HepG2 (cell line): ENCODE data around the gene PTPA. TPM values are rescaled to one million over a fixed set of nuclear protein-coding genes. Genes with fewer than 3 reads are reported as not detected.

ENCODE experiments used
- ATAC-seq: fragments of 200-7000 bp; cut with Tn5 transposase; 3 replicates; pipeline ENCODE4 v1.9.1; 2020; ENCODE audit warnings: mild to moderate bottlenecking, moderate library complexity
- BruUV-seq: library from RNA; stranded (reverse); fragments of 400-500 nt; replicated peaks from 2 replicates; lab custom pipeline; 2021; lab: Mats Ljungman, UMichigan
- CTCF ChIA-PET: fragments of 300-600 bp; formaldehyde crosslinking; extraction: SDS; loops from one replicate; lab custom pipeline; 2021; ENCODE audit warnings: low total read pairs, inconsistent platforms, low intra/inter-chr PET ratio; lab: Yijun Ruan, JAX
- POLR2A ChIA-PET: fragments of 350-600 bp; sonication (Branson Sonifier 250); formaldehyde crosslinking; loops from one replicate; lab custom pipeline; 2020; ENCODE audit warnings: antibody characterized with exemption, inconsistent platforms; lab: Yijun Ruan, JAX
- DNase-seq: peaks from one replicate; pipeline ENCODE4 v3.0.0-alpha.2; 2015; ENCODE audit warnings: low spot score
- FAIRE-seq: peaks from 3 replicates; lab custom pipeline; 2011; peaks lifted over from hg19 to GRCh38; lab: Jason Lieb, UNC
- H2AFZ ChIP-seq: one replicate; pipeline ENCODE4 v1.6.1; 2011; ENCODE audit warnings: low read length, inconsistent platforms
- H3K27ac ChIP-seq: fragments of 300-600 bp; 3 replicates; pipeline ENCODE4 v1.8.0; 2011; ENCODE audit warnings: mixed run types, mild to moderate bottlenecking, mixed read lengths, low read length, inconsistent platforms; ENCODE audit not compliant: insufficient read depth; ENCODE audit errors: extremely low read length
- H3K27me3 ChIP-seq, 2 experiments: fragments of 200-600 bp in 1 of 2; 2 replicates in 1 of 2; 3 replicates in 1 of 2; pipeline versions ENCODE4 v1.6.0 to v1.8.0; 2011; ENCODE audit warnings: low read length in 2 of 2, mild to moderate bottlenecking in 2 of 2, moderate library complexity in 2 of 2, inconsistent platforms in 1 of 2; ENCODE audit not compliant: insufficient read depth in 2 of 2, control insufficient read depth in 1 of 2
- H3K36me3 ChIP-seq, 2 experiments: fragments of 200-600 bp in 1 of 2; replicated peaks in 1 of 2; 2 replicates in 1 of 2; 3 replicates in 1 of 2; pipeline versions ENCODE4 v1.5.1 to v1.8.0; 2011; ENCODE audit warnings: low read length in 2 of 2, inconsistent platforms in 1 of 2; ENCODE audit not compliant: insufficient read depth in 2 of 2, control insufficient read depth in 1 of 2
- H3K4me1 ChIP-seq: 2 replicates; pipeline ENCODE4 v1.5.1; 2012; ENCODE audit warnings: low read length, inconsistent platforms; ENCODE audit not compliant: insufficient read depth
- H3K4me2 ChIP-seq: 2 replicates; pipeline ENCODE4 v1.6.0; 2011; ENCODE audit warnings: low read depth, low read length, inconsistent platforms
- H3K4me3 ChIP-seq, 3 experiments: fragments of 200-600 bp in 1 of 3; sonication (generic), shearing (Covaris generic) in 1 of 3; replicated peaks in 1 of 3; 2 replicates each; pipeline ENCODE4 v1.5.1; 2011 to 2016; ENCODE audit warnings: low read length in 3 of 3, inconsistent platforms in 2 of 3, low read depth in 2 of 3, mild to moderate bottlenecking in 2 of 3, control low read depth in 1 of 3, mixed read lengths in 1 of 3; ENCODE audit not compliant: insufficient read depth in 1 of 3
- H3K79me2 ChIP-seq: one replicate; pipeline ENCODE4 v1.6.1; 2011; ENCODE audit warnings: low read length, inconsistent platforms; ENCODE audit not compliant: insufficient read depth
- H3K9ac ChIP-seq: 2 replicates; pipeline ENCODE4 v1.6.0; 2011; ENCODE audit warnings: mild to moderate bottlenecking, low read depth, low read length, inconsistent platforms; ENCODE audit not compliant: insufficient read depth
- H3K9me3 ChIP-seq: 2 replicates; pipeline ENCODE4 v1.5.1; 2012; ENCODE audit warnings: mild to moderate bottlenecking, low read length
- H4K20me1 ChIP-seq: 2 replicates; pipeline ENCODE4 v1.6.0; 2011; ENCODE audit warnings: inconsistent platforms, mild to moderate bottlenecking, low read length, moderate library complexity; ENCODE audit not compliant: insufficient read depth
- FOSL1 ChIP-seq: sonication (generic); formaldehyde crosslinking; IDR thresholded peaks from 2 replicates; pipeline ENCODE4 v1.9.0; 2021; ENCODE audit warnings: missing genetic modification reagents, borderline replicate concordance
- TBP ChIP-seq: sonication (generic); formaldehyde crosslinking; IDR thresholded peaks from 2 replicates; pipeline ENCODE4 v1.5.0; 2020; ENCODE audit warnings: missing genetic modification reagents
- ZNF547 ChIP-seq: sonication (generic); formaldehyde crosslinking; IDR thresholded peaks from 2 replicates; pipeline ENCODE4 v1.5.1; 2020; ENCODE audit warnings: mild to moderate bottlenecking, missing genetic modification reagents
- ZNF773 ChIP-seq: sonication (generic); formaldehyde crosslinking; IDR thresholded peaks from 2 replicates; pipeline ENCODE4 v1.4.0; 2020; ENCODE audit warnings: missing genetic modification reagents, borderline replicate concordance
- WGBS: methylation state at CpG from one replicate; pipeline ENCODE4 v1.1.6; 2017; ENCODE audit warnings: low lambda C conversion rate; 5-methylcytosine and 5-hydroxymethylcytosine counted together
- in situ Hi-C: cut with HindIII; loops from 2 replicates; pipeline ENCODE4 v1.10.0; 2017; ENCODE audit warnings: low pct_unique_long_range_greater_than_20kb; ENCODE audit not compliant: extremely low pct_ligation_motif_present
- intact Hi-C: fragments of 100-400 bp; cut with micrococcal nuclease; formaldehyde crosslinking; loops from one replicate; pipeline ENCODE4 v1.10.0; 2022; ENCODE audit not compliant: unreplicated experiment
- polyA plus RNA-seq, 8 experiments: library from polyadenylated mRNA; depleted of rRNA in 3 of 8; stranded (reverse) in 7 of 8; unstranded in 1 of 8; fragments of >200 nt; fragmentation: Illumina TruSeq in 4 of 8; extraction: Trizol in 4 of 8; gene quantifications; 2 replicates each; pipeline versions ENCODE4 v1.2.1 to v1.2.3, GENCODE V29; 2011 to 2016; ENCODE audit warnings: low read depth in 4 of 8, missing spikeins in 1 of 8, mixed read lengths in 1 of 8; ENCODE audit not compliant: insufficient read depth in 1 of 8
- total RNA-seq, 5 experiments: library from RNA; depleted of rRNA; stranded (reverse); fragments of >200 nt; fragmentation: Illumina TruSeq; extraction: Trizol; gene quantifications; 2 replicates each; pipeline ENCODE4 v1.2.3, GENCODE V29; 2016; ENCODE audit warnings: low read depth in 1 of 5
- TF ChIP-seq, protein P1 (sequence below): sonication (generic); formaldehyde crosslinking; IDR thresholded peaks from 2 replicates; pipeline ENCODE4 v1.8.0; 2022; ENCODE audit warnings: missing genetic modification reagents, low read depth, mild to moderate bottlenecking, borderline replicate concordance
- TF ChIP-seq, protein P2 (sequence below): sonication (generic); formaldehyde crosslinking; IDR thresholded peaks from 2 replicates; pipeline ENCODE4 v1.5.1; 2020; ENCODE audit warnings: mild to moderate bottlenecking, missing genetic modification reagents, borderline replicate concordance
- TF ChIP-seq, protein P3 (sequence below): sonication (generic); formaldehyde crosslinking; IDR thresholded peaks from 2 replicates; pipeline ENCODE4 v1.8.1; 2022; ENCODE audit warnings: low read depth, mild to moderate bottlenecking, missing genetic modification reagents
- TF ChIP-seq, protein P4 (sequence below): sonication (generic); formaldehyde crosslinking; IDR thresholded peaks from 2 replicates; pipeline ENCODE4 v1.8.0; 2022; ENCODE audit warnings: low read depth, missing genetic modification reagents
- TF ChIP-seq, protein P5 (sequence below): sonication (generic); formaldehyde crosslinking; IDR thresholded peaks from 2 replicates; pipeline ENCODE4 v1.8.1; 2023; ENCODE audit warnings: mild to moderate bottlenecking, inconsistent platforms, moderate library complexity, missing genetic modification reagents, borderline replicate concordance

The PTPA gene
- total and polyA plus RNA-seq, 2 of the 13 experiments (the other 11 are each of a cell fraction or from before 2014, with no cell fraction given), result 79.3 to 105 TPM

DNA sequence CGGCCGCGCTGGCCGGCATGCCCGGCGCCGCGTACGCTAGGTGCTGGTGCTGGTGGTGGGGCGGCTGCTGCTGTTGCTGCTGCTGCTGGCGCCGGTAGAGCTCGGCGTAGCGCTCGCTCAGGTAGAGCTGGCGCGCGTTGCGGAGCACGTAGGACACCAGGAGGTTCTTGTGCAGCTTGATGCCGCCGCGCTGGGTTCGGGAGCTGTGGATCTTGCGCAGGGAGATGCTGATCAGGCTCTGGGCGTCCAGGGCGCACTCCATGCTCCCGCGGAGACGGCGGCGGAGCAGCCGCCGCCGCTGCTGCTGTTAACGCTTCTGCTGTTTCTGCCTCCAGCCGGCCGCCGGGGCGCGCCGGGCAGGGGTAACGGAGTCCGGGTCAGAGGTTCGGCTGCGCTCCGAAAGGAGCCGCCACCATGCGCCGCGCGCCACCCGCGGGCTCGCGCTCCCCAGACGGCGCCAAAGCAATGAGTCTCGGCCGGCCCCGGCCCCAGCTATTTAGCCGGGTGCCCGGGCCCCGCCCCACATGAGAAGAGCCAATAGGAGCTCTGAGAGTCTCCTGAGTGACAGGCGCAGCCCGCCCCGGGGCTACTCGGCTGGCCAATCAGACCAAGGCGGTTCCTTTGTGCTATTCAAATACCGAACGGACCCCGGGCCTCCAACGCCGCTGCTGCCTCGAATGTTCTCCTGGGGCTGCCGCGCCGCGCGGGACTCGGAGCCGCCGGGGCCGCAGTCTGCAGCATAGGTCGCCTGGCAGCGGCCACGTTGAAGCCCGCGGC lies 66.8 kb downstream of the PTPA start, which contains the start of gene IER5L:
TSS of gene IER5L (minus strand) at position 471 of the 777 bp plus-strand sequence. CDS start at position 262, 209 bp downstream.
- CTCF ChIA-PET, result no interaction called here
- TSS peak; percentile 77 for BruUV-seq
- Histone ChIP-seq H3K9ac (peak within 1 kb of the TSS; percentile 78), H3K36me3 (no peaks in the 10 kb centered on the region), H3K27me3 (peaks cover 6 to 36% of the 10 kb centered on the region in 2 experiments), H3K27ac (peak within 1 kb of the TSS; percentile 82), H3K79me2 (peaks cover 5% of the 10 kb centered on the region), H3K4me3 (peak within 1 kb of the TSS; percentile 83 to 94 (median 93)), H3K4me2 (peak within 1 kb of the TSS; percentile 94), H3K4me1 (peaks cover 62% of the 10 kb centered on the region), H4K20me1 (peaks cover 3% of the 10 kb centered on the region; the same call in 1 of the 2 replicates), H3K9me3 (no peaks in the 10 kb centered on the region), H2AFZ (no peak within 1 kb of the TSS)
- POLR2A ChIA-PET, result interaction anchor here (0.6 to 5.6 kb wide), 46 partner anchors 11 to 448 kb away, joined by 3 to 55 read pairs (median 4); partner anchors contain the start of genes C9orf50 and NTMT1
- in situ Hi-C loops (loop anchor here (5.0 to 10.0 kb wide), 3 partner anchors 36 to 437 kb away; no protein-coding TSS in a partner anchor), intact Hi-C loops (loop anchor here (5.0 to 10.0 kb wide), 4 partner anchors 36 to 447 kb away; partner anchors contain the start of genes C9orf50 and NTMT1)
- ATAC-seq, result peak; percentile 77
- peak; percentile 90 for DNase-seq
- 4% methylated on average over 14 of the region's 90 CpGs for WGBS
- FAIRE-seq, result no peak
- TF ChIP-seq, protein P1, sequence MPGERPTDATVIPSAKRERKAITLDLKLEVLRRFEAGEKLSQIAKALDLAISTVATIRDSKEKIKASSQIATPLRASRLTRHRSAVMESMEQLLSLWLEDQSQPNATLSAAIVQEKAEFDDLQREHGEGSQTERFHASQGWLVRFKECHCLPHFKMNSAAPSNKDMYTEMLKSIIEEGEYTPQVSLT (CRISPR knock-in tag), result 0 out of 2 replicates have a peak, but pooled peaks have one; percentile 91
- TF ChIP-seq, protein P2, sequence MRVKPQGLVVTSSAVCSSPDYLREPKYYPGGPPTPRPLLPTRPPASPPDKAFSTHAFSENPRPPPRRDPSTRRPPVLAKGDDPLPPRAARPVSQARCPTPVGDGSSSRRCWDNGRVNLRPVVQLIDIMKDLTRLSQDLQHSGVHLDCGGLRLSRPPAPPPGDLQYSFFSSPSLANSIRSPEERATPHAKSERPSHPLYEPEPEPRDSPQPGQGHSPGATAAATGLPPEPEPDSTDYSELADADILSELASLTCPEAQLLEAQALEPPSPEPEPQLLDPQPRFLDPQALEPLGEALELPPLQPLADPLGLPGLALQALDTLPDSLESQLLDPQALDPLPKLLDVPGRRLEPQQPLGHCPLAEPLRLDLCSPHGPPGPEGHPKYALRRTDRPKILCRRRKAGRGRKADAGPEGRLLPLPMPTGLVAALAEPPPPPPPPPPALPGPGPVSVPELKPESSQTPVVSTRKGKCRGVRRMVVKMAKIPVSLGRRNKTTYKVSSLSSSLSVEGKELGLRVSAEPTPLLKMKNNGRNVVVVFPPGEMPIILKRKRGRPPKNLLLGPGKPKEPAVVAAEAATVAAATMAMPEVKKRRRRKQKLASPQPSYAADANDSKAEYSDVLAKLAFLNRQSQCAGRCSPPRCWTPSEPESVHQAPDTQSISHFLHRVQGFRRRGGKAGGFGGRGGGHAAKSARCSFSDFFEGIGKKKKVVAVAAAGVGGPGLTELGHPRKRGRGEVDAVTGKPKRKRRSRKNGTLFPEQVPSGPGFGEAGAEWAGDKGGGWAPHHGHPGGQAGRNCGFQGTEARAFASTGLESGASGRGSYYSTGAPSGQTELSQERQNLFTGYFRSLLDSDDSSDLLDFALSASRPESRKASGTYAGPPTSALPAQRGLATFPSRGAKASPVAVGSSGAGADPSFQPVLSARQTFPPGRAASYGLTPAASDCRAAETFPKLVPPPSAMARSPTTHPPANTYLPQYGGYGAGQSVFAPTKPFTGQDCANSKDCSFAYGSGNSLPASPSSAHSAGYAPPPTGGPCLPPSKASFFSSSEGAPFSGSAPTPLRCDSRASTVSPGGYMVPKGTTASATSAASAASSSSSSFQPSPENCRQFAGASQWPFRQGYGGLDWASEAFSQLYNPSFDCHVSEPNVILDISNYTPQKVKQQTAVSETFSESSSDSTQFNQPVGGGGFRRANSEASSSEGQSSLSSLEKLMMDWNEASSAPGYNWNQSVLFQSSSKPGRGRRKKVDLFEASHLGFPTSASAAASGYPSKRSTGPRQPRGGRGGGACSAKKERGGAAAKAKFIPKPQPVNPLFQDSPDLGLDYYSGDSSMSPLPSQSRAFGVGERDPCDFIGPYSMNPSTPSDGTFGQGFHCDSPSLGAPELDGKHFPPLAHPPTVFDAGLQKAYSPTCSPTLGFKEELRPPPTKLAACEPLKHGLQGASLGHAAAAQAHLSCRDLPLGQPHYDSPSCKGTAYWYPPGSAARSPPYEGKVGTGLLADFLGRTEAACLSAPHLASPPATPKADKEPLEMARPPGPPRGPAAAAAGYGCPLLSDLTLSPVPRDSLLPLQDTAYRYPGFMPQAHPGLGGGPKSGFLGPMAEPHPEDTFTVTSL (CRISPR knock-in tag), result 0 out of 2 replicates have a peak, but pooled peaks have one; percentile 41
- peak; percentile 47; the same call in 1 of the 2 replicates for TF ChIP-seq ZNF773 (CRISPR knock-in tag)
- TF ChIP-seq TBP, result no peak
- TF ChIP-seq, protein P3, sequence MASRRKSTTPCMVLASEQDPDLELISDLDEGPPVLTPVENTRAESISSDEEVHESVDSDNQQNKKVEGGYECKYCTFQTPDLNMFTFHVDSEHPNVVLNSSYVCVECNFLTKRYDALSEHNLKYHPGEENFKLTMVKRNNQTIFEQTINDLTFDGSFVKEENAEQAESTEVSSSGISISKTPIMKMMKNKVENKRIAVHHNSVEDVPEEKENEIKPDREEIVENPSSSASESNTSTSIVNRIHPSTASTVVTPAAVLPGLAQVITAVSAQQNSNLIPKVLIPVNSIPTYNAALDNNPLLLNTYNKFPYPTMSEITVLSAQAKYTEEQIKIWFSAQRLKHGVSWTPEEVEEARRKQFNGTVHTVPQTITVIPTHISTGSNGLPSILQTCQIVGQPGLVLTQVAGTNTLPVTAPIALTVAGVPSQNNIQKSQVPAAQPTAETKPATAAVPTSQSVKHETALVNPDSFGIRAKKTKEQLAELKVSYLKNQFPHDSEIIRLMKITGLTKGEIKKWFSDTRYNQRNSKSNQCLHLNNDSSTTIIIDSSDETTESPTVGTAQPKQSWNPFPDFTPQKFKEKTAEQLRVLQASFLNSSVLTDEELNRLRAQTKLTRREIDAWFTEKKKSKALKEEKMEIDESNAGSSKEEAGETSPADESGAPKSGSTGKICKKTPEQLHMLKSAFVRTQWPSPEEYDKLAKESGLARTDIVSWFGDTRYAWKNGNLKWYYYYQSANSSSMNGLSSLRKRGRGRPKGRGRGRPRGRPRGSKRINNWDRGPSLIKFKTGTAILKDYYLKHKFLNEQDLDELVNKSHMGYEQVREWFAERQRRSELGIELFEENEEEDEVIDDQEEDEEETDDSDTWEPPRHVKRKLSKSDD (CRISPR knock-in tag), result no peak
- TF ChIP-seq, protein P4, sequence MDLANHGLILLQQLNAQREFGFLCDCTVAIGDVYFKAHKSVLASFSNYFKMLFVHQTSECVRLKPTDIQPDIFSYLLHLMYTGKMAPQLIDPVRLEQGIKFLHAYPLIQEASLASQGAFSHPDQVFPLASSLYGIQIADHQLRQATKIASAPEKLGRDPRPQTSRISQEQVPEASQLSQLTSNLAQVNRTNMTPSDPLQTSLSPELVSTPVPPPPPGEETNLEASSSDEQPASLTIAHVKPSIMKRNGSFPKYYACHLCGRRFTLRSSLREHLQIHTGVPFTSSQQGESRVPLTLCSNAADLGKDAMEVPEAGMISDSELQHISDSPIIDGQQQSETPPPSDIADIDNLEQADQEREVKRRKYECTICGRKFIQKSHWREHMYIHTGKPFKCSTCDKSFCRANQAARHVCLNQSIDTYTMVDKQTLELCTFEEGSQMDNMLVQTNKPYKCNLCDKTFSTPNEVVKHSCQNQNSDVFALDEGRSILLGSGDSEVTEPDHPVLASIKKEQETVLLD, result peak; percentile 60; the same call in 1 of the 2 replicates
- no peak for TF ChIP-seq FOSL1 (CRISPR knock-in tag)
- 0 out of 2 replicates have a peak, but pooled peaks have one; percentile 50 for TF ChIP-seq ZNF547 (CRISPR knock-in tag)
- TF ChIP-seq, protein P5, sequence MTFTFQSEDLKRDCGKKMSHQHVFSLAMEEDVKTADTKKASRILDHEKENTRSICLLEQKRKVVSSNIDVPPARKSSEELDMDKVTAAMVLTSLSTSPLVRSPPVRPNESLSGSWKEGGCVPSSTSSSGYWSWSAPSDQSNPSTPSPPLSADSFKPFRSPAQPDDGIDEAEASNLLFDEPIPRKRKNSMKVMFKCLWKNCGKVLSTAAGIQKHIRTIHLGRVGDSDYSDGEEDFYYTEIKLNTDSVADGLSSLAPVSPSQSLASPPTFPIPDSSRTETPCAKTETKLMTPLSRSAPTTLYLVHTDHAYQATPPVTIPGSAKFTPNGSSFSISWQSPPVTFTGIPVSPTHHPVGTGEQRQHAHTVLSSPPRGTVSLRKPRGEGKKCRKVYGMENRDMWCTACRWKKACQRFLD (CRISPR knock-in tag), result 0 out of 2 replicates have a peak, but pooled peaks have one; percentile 63
